ENCODE measurements around the gene SYT8.

DNA sequence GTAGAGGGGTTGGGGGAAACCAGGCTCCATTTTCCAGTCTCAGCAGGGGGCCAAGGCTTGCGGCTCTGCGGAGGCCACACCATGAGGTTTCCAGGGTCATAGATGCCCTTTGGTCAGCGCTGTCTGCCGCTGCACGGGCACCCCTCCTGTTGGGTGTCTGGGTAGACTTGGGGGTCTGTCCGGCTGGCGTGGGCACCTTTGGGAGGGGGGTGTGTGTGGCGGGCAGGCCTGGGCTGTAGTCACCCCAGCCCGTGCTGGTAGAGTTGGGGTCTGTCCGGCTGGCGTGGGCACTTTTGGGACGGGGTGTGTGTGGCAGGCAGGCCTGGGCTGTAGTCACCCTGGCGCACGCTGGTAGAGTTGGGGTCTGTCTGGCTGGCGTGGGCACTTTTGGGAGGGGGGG is 36.7 kb downstream of the SYT8 start:
- TF ChIP-seq, protein P1, sequence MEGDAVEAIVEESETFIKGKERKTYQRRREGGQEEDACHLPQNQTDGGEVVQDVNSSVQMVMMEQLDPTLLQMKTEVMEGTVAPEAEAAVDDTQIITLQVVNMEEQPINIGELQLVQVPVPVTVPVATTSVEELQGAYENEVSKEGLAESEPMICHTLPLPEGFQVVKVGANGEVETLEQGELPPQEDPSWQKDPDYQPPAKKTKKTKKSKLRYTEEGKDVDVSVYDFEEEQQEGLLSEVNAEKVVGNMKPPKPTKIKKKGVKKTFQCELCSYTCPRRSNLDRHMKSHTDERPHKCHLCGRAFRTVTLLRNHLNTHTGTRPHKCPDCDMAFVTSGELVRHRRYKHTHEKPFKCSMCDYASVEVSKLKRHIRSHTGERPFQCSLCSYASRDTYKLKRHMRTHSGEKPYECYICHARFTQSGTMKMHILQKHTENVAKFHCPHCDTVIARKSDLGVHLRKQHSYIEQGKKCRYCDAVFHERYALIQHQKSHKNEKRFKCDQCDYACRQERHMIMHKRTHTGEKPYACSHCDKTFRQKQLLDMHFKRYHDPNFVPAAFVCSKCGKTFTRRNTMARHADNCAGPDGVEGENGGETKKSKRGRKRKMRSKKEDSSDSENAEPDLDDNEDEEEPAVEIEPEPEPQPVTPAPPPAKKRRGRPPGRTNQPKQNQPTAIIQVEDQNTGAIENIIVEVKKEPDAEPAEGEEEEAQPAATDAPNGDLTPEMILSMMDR (IDR thresholded peaks at IDR 0.05), result no peak
- TF ChIP-seq POLR2A (IDR thresholded peaks at IDR 0.05) (no peak), POLR2AphosphoS5 (IDR thresholded peaks at IDR 0.05) (no peak)

Data from prostate gland (tissue), 2 donors.